Left ventricle myocardium inferior (tissue), 1 donor: ENCODE results near the gene ANKS1B. TPM values are rescaled to one million over a fixed set of nuclear protein-coding genes. Genes with fewer than 3 reads are reported as not detected.

Source experiments
- DNase-seq: peaks from one replicate; pipeline ENCODE4 v3.0.0-alpha.2; 2020
- H3K27ac ChIP-seq: fragments of 200-600 bp; replicated peaks from 2 replicates; pipeline ENCODE4 v1.8.0; 2021
- H3K27me3 ChIP-seq: fragments of 200-600 bp; 2 replicates; pipeline ENCODE4 v1.8.0; 2021; ENCODE audit warnings: low read depth
- H3K36me3 ChIP-seq: fragments of 200-600 bp; 2 replicates; pipeline ENCODE4 v1.8.0; 2021
- H3K4me1 ChIP-seq: fragments of 200-600 bp; 2 replicates; pipeline ENCODE4 v1.8.0; 2021
- H3K4me3 ChIP-seq: fragments of 200-600 bp; 2 replicates; pipeline ENCODE4 v1.8.0; 2021; ENCODE audit warnings: mild to moderate bottlenecking, moderate library complexity
- H3K9me3 ChIP-seq: fragments of 200-600 bp; replicated peaks from 2 replicates; pipeline ENCODE4 v1.8.0; 2021
- CTCF ChIP-seq: fragments of 200-600 bp; IDR thresholded peaks from 2 replicates; pipeline ENCODE4 v1.8.0; 2021; ENCODE audit warnings: antibody characterized with exemption, mild to moderate bottlenecking, borderline replicate concordance
- intact Hi-C: fragments of 100-400 bp; cut with micrococcal nuclease; formaldehyde crosslinking; loops from one replicate; pipeline ENCODE4 v1.11.0; 2022
- total RNA-seq: library from RNA; stranded (reverse); fragmentation: NEBNext Ultra II Directional; extraction: Animal tissue kit (Norgen Biotek cat#: 25700); gene quantifications from one replicate; pipeline ENCODE4 v1.2.1, GENCODE V29; 2021
- donor health status: DM: no; HTN: yes; CAD: no; lungs with severe emphysema.

ANKS1B gene
- total RNA-seq, 1 donor from 2014 or later = 1.6 TPM

- Histone ChIP-seq H3K9me3 (peaks cover 10% of the 10 kb centered on the region), H3K27ac (no peak overlapping the region), H3K4me1 (no peaks in the 10 kb centered on the region), H3K27me3 (no peaks in the 10 kb centered on the region), H3K4me3 (no peak overlapping the region), H3K36me3 (no peaks in the 10 kb centered on the region)
- intact Hi-C loops = no loop called here
- TF ChIP-seq CTCF = no peak
- no peak for DNase-seq
Measured at GRCh38 chr12:99704458-99704857, 280.3 kb downstream of the ANKS1B start.

GRCh38 chr12:99704036-99704435, 280.7 kb downstream of the ANKS1B start:
- intact Hi-C loops = no loop called here
- no peak for TF ChIP-seq CTCF
- Histone ChIP-seq H3K9me3 (peaks cover 10% of the 10 kb centered on the region), H3K27me3 (no peaks in the 10 kb centered on the region), H3K36me3 (no peaks in the 10 kb centered on the region), H3K4me1 (no peaks in the 10 kb centered on the region), H3K4me3 (no peak overlapping the region), H3K27ac (no peak overlapping the region)
- DNase-seq = no peak

GRCh38 chr12:99700032-99700431, 284.7 kb downstream of the ANKS1B start:
- intact Hi-C loops = no loop called here
- no peak for DNase-seq
- H3K27me3 ChIP-seq = no peaks in the 10 kb centered on the region

GRCh38 chr12:99695050-99695449, 289.7 kb downstream of the ANKS1B start:
- Histone ChIP-seq H3K36me3 (no peaks in the 10 kb centered on the region), H3K27me3 (no peaks in the 10 kb centered on the region), H3K9me3 (peaks cover 21% of the 10 kb centered on the region), H3K4me3 (no peak overlapping the region), H3K4me1 (no peaks in the 10 kb centered on the region), H3K27ac (no peak overlapping the region)
- no peak for DNase-seq
- intact Hi-C loops = no loop called here
- no peak for TF ChIP-seq CTCF

More at GRCh38 chr12:99700032-99700431, 284.7 kb downstream of the ANKS1B start:
- peaks cover 31% of the 10 kb centered on the region for H3K9me3 ChIP-seq
- TF ChIP-seq CTCF = no peak
- no peaks in the 10 kb centered on the region for H3K36me3 ChIP-seq
- H3K27ac ChIP-seq = no peak overlapping the region
- no peaks in the 10 kb centered on the region for H3K4me1 ChIP-seq
- no peak overlapping the region for H3K4me3 ChIP-seq

- Histone ChIP-seq H3K27ac (no peak overlapping the region), H3K4me1 (no peaks in the 10 kb centered on the region), H3K9me3 (peaks cover 39% of the 10 kb centered on the region), H3K27me3 (no peaks in the 10 kb centered on the region), H3K4me3 (no peak overlapping the region), H3K36me3 (no peaks in the 10 kb centered on the region)
- no peak for TF ChIP-seq CTCF
- DNase-seq = no peak
- intact Hi-C loops = no loop called here
Measured at GRCh38 chr12:99686142-99686541, 298.6 kb downstream of the ANKS1B start.

GRCh38 chr12:99680276-99680675, 304.5 kb downstream of the ANKS1B start:
- Histone ChIP-seq H3K27ac (no peak overlapping the region), H3K9me3 (peaks cover 17% of the 10 kb centered on the region), H3K4me1 (no peaks in the 10 kb centered on the region), H3K36me3 (no peaks in the 10 kb centered on the region), H3K27me3 (no peaks in the 10 kb centered on the region), H3K4me3 (no peak overlapping the region)
- DNase-seq = no peak
- intact Hi-C loops = no loop called here
- no peak for TF ChIP-seq CTCF
